Fibroblast of skin of back (primary cell): ENCODE data around the gene IKBKE. TPM values are rescaled to one million over a fixed set of nuclear protein-coding genes. Genes with fewer than 3 reads are reported as not detected.
A peak's percentile ranks its signal among the peaks of the same experiment; 100 is the strongest.

Source experiments
- DNase-seq: peaks from one replicate; pipeline ENCODE4 v3.0.0-alpha.2; 2013
- polyA plus RNA-seq, 2 experiments: library from polyadenylated mRNA; unstranded; fragments of 120-200 nt; gene quantifications; one replicate each; pipeline ENCODE4 v1.2.1, GENCODE V29; 2013; ENCODE audit not compliant: insufficient read length in 2 of 2

IKBKE gene
- polyA plus RNA-seq (2013, experiment 1 of 2; ENCODE audit: insufficient read length), result 12.4 TPM
- polyA plus RNA-seq (2013, experiment 2 of 2; ENCODE audit: insufficient read length), result 6.9 TPM

DNA sequence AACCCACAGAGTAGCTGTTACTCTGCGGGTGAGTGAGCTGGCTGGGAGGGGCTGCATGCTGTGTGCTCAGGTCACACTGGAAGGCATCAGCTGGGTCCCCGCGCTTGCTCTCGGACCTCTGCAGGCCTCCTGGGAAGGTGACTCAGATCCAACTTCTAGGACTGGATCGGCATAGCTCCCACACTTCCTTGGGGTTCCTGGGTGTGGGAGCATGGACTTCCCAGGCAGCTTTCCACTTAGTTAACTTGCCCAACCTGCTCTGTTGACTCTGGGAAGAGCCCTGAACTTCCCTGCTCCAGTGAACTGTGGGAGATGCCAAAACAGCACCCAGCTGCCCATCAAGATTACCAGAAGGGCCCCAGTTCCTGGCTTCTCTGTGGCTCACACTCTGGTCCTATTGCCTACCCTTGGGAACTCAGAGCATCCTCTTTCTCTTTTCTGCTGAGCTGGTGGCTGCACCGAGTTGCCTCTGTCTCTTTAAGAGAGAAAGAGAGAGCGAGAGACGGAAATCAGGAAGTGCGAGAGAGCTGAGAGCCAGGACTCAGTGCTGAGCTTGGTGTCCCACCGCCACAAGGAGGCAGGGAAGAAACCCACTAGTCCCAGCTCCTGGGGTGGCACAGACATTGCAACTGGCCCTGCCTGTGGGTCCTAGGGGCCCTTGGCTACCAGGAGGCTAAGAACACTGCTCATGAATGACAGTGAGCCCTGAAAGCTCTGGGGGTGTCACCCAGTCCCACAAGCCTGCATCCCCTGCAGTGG, at the start of gene IKBKE:
TSS of gene IKBKE (plus strand) at position 544 of the 759 bp plus-strand sequence. CDS start 2,752 bp downstream, outside the sequence.
- DNase-seq, result peak; percentile 82

DNA sequence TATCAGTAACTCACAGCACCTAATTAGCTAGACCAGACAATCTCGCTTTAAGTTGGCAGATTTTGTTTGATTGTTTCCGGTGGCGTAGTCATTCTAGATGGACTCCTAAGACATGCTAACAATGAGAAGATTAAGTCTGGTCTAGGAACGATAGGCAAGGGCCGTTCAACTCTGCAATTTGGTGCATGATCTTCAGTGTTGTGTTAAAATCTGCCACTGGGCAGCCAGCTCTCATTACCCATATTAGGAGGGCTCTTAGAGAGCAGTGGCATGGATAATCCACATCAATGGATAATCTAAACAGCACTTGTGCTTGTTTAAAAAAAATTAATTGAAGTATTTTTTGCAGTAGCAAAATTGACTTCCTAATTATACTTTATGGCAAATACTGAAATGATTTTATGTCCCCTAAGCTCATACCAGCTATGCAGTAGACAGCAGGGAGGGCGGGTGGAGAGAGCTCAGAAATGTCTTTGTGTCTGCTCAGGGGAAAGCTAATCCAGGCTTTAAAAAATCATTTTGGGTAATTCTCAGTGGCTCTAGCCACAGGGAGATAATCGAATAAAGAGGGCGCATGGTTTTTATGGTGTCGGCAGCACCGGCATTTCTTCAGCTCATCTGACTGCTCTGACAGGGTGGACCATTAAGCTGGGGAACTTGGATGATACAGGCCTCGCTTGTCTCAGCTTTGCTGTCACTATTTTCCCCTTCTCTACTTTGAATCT, 48.5 kb upstream of the IKBKE start:
- DNase-seq, result no peak

DNA sequence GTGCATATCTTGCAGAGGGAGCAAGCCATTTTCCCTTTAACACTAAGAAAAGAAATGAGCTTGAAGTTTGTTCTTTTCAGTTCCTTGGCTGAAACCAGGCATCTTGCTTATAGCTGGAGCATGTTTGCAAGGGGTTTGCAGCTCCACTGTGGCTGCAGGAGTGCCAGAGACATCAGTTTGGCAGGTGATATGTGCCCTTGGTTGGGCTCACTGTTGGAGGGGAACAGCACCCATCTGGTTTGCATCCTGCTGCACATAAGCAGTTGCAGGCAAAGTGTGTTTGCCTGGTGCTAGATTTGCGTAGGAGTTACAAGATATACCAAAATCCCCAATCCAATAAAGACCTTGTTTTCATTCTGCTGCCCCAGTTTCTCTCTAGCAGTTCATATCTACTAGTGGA, 47.8 kb upstream of the IKBKE start:
- DNase-seq, result no peak

DNA sequence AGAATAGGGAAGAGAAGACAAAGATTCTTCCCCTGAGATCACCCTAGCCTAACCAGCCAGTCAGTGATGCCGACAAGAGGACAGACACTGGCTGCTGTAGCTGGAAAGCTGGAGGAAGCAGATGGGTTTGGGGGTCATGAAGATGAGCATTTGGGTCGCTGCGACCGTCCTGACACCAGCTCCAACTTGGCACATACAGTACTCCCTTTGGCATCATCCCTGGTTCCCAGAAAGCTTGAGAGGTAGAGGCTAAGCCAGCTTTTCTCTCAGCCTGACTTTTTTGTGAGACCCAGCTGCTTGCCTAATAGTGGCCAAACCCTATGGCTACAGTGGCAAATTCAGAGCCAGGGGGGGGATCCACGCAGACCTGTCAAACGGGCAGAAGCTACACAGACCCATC, 43.0 kb upstream of the IKBKE start:
- no peak for DNase-seq

DNA sequence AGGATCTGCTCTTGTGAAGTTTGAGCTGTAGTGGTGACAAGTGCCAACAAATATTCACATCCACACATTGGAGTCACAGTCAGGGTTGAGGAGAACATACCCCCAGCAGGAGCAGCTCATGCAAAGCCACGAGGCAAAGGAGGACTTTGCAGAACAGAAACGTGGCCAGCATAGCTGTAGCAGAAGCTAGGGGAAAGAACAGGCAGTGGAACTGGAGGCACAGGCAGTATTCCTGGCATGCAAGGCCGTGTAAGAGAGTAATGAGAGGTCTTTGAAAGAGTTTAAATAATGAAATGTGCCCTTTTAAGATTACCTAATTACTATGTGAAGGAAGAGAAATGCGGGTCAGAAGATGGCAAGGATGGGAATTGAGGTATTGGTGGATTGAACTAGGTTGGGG, 40.9 kb upstream of the IKBKE start:
- DNase-seq, result peak; percentile 16

DNA sequence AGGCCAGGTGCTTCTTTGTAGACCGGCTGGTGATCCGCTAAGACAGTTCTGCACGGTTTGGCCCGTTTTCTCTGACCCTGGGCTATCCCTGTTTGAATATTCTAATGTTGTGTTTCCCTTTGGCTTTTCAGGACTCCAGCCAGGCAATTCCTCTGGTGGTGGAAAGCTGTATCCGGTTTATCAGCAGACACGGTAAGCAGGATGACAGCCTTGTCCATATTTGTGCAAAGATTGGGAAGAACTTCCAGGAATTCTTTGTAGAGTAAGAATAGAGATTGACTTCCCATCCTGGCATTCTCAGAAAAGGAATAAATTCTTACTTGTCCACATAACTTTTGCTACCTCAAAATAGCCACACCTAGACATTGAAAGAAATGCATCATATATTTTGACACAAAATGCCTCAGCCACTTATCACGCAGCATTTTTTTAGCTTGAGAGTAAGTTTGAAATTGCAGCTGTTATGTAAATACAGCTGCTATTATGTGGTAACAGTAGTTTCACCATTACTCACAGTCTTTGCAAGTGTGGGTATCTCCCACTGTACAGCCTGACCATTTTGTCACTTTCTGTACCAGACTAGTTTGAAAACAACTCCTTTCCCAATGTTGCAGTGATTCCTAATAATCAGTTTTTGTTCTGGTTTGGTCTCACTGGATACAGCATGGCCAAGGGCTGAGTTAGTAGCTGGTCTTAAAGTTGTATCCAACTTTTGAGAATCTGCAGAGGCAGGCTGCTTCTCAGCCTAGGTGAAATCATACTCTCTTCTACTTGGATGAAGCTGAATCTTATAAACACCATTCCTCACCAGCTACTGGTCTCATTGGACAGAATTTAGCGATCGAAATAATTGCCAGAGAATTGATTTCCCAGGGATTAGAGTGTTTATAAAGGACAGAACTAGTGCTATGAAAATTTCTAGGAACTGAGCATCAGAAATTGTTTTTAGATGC, 40.0 kb upstream of the IKBKE start:
- peak; percentile 80 for DNase-seq

DNA sequence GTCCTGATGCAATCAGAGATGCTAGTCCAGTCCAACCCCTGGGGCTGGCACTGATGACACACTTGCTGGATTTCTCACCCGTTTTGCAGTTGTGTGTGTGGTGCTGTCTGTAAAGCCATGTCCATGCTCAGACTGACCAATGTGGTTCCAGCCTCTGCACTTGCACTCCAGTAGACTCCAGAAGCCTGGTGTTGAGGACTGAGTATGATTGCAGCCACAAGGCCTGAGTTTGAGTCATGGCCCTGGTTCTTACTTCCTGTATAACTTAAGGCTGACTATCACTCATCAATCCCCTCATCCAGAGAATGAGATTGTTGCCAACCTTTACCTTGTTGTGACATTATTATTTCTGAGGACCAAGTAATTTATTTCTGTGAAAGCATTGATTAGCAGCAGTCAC, 34.8 kb upstream of the IKBKE start:
- no peak for DNase-seq

DNA sequence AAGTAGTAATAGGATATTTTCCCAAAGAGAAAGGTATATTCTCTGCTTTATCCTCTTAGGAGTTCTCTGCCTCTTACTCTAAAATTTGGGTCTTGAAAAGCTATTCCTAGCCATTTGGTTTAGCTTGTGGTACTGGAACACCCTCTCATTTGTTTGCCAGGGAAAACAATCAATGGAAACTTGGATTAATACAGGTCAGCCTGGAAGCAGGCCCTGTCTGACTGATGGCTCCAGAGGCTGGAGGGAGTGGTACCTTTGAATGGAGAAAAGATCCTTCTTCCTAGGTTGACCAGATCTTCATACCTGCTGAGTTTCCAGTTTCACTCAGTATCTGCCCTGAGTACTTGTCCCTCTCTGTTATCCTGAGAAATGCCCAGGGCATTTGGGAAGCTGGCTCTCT, 31.7 kb upstream of the IKBKE start:
- no peak for DNase-seq

DNA sequence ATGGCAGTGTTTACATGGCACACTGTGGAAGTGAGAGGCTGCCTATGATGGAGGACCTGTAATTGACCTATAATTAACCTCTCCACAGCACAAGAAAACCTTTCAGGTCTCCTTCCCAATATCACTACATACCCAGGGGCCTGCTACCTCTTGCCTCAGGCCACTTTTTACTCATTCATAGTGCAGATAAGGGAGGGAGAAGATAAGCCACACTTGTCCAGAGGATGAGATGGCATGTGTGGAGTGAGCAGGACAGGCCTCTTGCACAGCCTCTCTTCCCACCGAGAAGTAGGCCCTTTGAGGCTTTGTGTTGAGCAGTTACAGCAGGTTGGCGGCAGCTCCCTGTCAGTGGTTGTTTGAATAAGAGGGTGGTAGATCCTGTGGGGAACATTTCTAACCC, 31.1 kb upstream of the IKBKE start:
- no peak for DNase-seq

DNA sequence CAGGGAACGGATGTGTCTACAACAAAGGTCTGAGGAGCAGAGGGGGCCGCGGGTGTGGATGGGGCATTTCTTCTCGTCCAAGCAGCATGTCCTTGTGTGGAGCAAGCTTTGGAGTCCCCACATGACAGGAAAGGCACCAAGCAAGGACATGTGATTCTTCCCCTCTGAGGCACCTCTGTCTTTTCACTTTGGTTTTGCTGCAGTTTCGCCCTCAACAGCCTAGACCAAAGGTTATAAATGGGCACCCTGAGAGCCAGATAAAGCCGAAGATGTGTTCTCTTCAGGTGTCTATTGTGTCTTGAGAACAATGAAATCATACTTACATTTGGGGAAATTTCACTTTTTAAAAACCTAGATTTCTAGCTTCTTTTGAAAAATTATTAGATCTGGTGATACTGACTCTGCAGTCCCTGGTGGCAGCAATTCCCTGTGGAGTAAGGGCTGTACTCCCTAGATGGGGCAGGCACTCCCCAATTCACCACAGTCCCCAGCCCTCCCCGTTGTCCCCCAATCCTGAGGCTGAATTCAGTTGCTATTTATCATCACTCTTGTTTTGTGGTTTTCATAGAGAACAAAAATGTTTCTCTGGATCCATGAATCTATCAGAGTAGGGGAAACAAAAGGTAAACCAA, 28.8 kb upstream of the IKBKE start:
- DNase-seq, result no peak

DNA sequence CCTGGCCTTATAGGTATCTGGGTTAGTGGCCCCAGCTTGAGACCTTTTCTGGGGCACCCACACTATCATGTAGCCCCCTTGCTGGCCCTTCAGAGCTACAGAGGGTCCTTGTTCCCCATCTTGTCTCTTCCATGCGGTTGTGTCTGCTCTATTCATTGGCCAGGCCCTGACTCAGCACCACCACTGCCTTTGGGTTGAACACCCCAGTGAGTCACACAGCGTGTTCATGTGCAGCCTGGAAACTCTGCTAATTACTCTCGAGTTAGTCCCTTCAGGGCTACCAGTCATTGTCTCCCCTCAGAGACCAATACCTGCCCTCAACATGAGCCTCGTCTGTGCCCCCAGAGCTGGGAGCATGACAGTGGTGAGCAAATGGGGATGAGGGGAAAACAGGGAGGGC, 28.2 kb upstream of the IKBKE start:
- DNase-seq, result peak; percentile 23

DNA sequence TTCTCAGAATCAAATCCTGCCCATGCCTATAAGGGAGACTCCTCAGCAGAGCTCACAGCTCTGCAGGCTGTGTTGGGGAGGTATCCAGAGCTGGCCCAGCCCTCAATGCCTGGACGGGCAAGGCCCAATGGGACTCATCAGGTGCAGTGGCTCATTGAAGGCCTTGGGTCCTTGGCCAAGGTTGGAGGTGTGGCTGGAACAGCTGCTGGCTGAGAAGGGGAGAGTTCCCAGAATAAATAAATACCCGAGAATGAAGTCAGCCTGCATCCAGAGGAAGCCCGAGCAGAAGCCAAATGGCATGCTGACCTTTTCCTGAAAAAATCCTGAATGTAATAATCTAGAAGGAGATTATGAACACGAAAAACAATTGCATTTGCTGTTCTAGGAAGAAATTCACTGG, 25.2 kb upstream of the IKBKE start:
- no peak for DNase-seq

DNA sequence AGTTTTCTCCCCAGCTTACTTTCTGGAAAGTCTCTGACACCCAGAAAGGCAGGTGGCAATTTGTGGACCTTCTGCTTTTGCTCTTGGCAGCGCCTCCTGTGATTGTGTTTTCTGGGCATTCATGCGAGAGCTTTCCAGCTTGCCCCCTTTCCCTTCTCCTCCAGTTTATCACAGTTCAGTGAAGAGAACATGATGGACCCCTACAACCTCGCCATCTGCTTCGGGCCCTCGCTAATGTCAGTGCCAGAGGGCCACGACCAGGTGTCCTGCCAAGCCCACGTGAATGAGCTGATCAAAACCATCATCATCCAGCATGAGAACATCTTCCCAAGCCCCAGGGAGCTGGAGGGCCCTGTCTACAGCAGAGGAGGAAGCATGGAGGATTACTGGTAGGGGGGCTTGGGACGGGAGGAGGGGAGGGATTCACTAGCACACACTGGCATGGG, 24.3 kb upstream of the IKBKE start:
- no peak for DNase-seq

DNA sequence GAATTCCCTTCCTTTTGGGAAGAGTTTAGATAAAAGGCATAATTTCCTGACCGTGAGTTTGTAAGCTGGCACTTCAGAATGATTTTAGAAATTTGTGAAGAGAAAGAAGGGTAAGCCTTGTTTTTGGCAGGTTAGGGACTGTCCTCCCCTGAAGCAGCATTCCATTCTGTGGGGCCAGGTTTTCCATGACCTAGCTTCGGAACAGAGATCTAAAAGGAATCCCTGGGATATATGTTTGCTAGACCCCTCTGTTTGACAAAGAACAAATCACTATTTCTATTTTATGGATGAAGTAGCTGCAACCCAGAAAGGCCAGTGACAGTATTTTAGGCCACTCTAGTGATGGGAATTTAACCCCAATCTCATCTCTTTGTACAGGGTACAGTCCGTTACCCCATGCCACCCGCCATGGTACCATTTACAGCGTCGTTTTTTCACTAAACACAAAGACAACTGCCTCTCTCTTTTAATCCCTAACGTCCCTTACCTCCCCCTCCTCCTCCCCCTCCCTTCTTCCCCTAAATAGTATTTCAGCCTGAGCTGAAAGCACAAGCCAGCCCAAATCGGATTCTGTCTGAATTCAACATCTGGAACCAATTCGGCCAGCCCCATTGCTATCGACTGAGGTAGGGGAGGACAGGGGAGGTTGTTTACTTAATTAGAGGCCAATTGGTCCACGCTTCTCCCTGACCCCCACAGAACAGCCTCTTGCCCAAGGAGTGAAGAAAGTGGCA, 23.4 kb upstream of the IKBKE start:
- no peak for DNase-seq

DNA sequence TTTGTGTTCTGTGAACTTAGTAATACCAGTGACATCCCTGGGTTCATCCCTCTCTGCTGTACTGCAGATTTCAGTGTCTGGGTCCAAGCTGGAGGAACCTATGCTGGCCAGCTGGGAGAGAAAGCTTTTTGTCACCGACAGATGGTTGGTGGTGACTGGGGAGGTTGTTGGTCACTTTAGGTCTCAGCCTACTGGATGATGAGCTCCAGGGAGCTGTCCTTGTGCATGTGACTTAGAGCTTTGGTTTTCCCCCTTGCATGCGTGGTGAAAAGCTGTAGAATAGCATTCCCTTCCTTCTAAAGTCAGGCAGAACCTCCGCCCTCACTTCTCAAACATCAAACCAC, 22.9 kb upstream of the IKBKE start:
- no peak for DNase-seq

DNA sequence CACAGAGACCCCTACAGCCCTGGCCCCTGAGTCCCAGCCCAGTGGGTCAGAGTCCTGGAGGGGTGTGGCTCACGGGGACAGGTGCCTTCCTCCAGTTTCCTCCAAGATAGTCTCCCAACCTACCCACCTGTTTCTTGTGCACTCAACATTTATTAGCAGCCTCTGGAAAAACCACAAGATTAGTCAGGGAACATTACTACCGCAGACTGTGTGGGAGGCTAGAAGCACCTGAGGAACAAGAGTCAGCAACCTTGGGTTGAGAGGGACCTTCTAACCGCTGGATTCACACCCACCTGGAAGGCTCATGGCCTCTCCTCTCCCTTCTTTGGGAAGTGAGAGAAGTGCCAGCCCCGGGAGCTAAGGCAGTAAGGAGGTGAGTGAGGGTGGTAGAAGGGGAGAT, 22.5 kb upstream of the IKBKE start:
- no peak for DNase-seq

DNA sequence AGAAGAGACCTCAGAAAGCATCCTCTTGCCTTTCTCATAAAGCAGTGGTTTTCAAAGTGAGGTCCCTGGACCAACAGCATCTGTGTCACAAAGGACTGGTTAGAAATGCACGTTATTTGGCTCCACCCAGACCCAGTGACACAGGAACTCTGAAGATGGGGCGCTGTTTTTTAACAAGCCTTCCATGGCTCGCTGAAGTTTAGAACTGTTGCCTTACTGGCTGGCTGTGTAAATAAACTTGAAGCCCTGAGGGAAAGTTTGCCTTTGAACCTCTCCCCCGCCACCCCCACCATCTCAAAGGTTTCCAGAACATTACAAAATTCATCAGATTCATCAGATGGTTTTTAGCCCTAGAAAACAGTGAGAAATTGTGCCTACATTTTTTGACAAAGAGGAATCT, 21.8 kb upstream of the IKBKE start:
- DNase-seq, result no peak

DNA sequence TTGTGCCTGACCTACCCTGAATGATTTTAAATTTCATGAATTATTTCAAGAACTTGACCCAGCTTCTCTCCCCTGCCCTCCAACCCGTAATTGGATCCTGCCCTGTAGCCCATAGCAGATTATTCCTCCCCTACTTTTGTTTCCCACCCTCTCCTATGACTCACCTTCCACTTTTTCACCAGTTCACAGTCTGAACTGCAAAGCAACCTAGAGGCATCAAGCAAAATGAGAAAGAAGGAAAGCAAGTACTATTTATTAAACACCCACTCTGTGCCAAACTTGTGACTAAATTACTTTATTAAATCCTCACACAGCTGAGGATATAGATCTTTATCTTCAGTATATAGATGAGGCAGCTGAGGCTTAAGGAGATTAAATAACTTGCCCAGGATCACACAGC, 20.7 kb upstream of the IKBKE start:
- DNase-seq, result peak; percentile 26

DNA sequence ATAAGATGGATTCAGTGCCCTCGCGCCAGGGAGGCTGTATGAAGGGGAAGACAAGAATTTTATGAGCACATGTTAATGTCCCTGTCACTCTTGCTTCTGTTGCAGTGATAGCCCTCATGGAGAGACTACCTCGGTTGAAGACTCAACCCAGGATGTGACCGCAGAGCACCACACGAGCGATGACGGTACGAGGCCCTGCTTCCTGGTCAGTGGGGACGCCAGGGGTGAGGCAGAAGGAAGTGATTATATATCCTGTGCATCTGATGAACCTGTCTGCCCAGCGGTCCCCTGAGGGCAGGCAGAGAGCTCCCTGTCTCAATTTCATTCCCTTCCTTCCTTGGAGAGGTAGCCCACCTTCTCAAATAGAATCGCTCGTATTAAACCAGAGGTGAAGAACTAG, 20.0 kb upstream of the IKBKE start:
- DNase-seq, result no peak

DNA sequence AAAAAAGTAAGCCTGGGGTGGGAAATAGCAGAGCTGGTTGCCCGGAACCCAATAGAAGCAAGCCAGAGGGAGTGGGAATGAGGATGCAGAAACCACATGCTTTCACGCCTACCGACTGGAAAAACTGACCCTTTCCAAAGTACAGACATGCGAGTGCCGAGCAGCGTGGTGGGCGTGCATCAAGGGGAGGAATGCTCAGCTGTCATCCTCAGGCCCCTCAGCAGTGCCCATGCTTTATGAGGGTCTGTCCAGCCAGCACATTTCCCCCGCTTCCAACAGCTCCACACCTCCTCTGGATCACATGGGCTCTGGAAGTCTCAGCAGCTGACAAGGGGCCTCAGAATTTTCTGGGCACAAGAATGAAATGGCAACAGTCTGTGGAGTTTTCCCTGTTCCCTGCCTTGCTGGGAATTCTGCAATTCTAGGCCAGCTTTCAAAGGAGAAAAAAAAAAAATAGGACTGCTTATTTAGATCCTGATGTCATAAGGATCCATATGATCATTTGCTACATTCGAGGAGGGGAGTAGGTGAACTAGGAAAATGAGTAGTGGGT, 19.1 kb upstream of the IKBKE start:
- DNase-seq, result no peak

DNA sequence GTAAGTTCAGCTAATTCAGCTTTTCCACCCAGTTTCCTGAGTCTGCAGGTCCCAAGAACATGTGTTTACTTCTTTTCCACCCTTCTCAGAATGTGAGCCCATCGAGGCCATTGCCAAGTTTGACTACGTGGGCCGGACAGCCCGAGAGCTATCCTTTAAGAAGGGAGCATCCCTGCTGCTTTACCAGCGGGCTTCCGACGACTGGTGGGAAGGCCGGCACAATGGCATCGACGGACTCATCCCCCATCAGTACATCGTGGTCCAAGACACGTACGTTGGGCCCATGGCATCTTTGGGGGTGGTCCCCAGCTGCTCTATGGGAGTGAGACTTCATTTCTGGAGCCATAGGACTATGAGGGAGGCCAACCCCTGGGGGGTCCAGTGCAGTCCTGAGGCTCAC, 17.2 kb upstream of the IKBKE start:
- no peak for DNase-seq

DNA sequence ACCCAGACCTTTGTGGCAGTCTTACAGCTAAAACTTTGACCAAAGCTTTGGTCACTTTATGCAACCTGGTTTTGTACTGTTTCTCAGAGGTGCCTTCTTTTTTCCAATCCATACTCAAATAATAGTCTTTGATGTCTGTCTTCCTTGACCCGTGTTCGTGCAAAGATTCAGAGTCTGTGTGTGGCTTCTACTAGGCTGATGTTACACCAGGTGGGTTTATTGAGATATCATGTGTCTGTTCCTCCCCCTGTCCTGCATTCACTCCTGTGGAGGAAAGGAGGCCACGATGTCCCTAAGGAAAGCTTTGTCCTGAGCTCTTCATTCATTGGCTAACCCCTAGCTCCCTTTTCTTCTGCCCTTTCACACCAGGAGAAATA, 15.0 kb upstream of the IKBKE start:
- no peak for DNase-seq
